ENCODE measurements around the gene TAOK3. TPM values are rescaled to one million over a fixed set of nuclear protein-coding genes. Genes with fewer than 3 reads are reported as not detected.

The TAOK3 gene
- total and polyA plus RNA-seq, 2 of the 4 experiments (the other 2 are of a cell fraction) = 26.3 to 54.5 TPM

- Histone ChIP-seq H2AFZ (replicated peaks; ENCODE audit: low read length, poor library complexity) (no peak overlapping the region), H3K23ac (ENCODE audit: low read depth, low read length) (no peak overlapping the region), H3K9ac (ENCODE audit: low read depth, low read length) (no peak overlapping the region), H3K4me3 (ENCODE audit: insufficient read depth, low read depth, low read length) (no peak overlapping the region), H3K4me1 (ENCODE audit: control insufficient read depth, insufficient read depth, low read length) (no peaks in the 10 kb centered on the region), H3K9me3 (ENCODE audit: control insufficient read depth, insufficient read depth, low read length) (no peaks in the 10 kb centered on the region), H3K27me3 (ENCODE audit: control insufficient read depth, insufficient read depth, low read length) (no peaks in the 10 kb centered on the region), H2BK120ac (ENCODE audit: low read depth, low read length) (no peak overlapping the region), H3K36me3 (ENCODE audit: control insufficient read depth, insufficient read depth, low read length) (peaks cover 40% of the 10 kb centered on the region), H2AK5ac (ENCODE audit: low read depth, low read length) (no peak overlapping the region), H4K91ac (ENCODE audit: insufficient read depth, low read depth, low read length) (no peak overlapping the region), H3K14ac (replicated peaks; ENCODE audit: low read depth, low read length) (no peak overlapping the region), H2BK5ac (ENCODE audit: low read depth, low read length, poor library complexity, severe bottlenecking) (no peak overlapping the region), H2BK20ac (ENCODE audit: low read depth, low read length) (no peak overlapping the region), H3K27ac (ENCODE audit: insufficient read depth, low read length) (no peak overlapping the region), H3K18ac (ENCODE audit: low read depth, low read length) (no peak overlapping the region), H3K79me1 (ENCODE audit: low read depth in 1 of 2, low read length in 2 of 2) (peaks cover 0 to 10% of the 10 kb centered on the region in 2 experiments; a peak in 1 of 4 replicates), H3K4me2 (ENCODE audit: low read depth, low read length) (no peak overlapping the region), H2AK9ac (replicated peaks; ENCODE audit: low read depth, low read length, poor library complexity) (no peak overlapping the region), H4K5ac (ENCODE audit: low read depth, low read length) (no peak overlapping the region), H3K56ac (ENCODE audit: extremely low read depth, insufficient read depth, low read length) (no peak overlapping the region), H2BK15ac (ENCODE audit: low read depth, low read length) (no peak overlapping the region), H4K20me1 (ENCODE audit: insufficient read depth, low read length) (no peaks in the 10 kb centered on the region), H3K9me1 (ENCODE audit: insufficient read depth, low read length) (no peaks in the 10 kb centered on the region), H4K8ac (ENCODE audit: low read depth in 2 of 2, low read length in 2 of 2) (no peak overlapping the region), H3K4ac (ENCODE audit: low read depth, low read length) (no peak overlapping the region)
- DNase-seq (no peak), ATAC-seq (ENCODE audit: low read depth) (no peak)
- ChIA-PET CTCF (interaction anchor here (0.8 to 2.2 kb wide), 3 partner anchors 11 to 202 kb away, joined by 4 to 13 read pairs (median 4); partner anchors contain the start of gene SUDS3), POLR2A (ENCODE audit: unreplicated experiment) (no interaction called here)
- dilution Hi-C loops (cut with HindIII; ENCODE audit: low sequenced_read_pairs, unreplicated experiment) (no loop called here), in situ Hi-C loops (cut with MboI; ENCODE audit: low sequenced_read_pairs) (no loop called here), intact Hi-C loops (cut with micrococcal nuclease) (no loop called here)
- no TSS peak for BruUV-seq (replicated peaks)
- TF ChIP-seq USF2 (IDR thresholded peaks at IDR 0.05; ENCODE audit: low read depth, low read length) (no peak), MAZ (IDR thresholded peaks at IDR 0.05; ENCODE audit: borderline replicate concordance, low read depth, low read length) (no peak), CEBPB (IDR thresholded peaks at IDR 0.05; ENCODE audit: low read depth, low read length) (no peak), ELK1 (IDR thresholded peaks at IDR 0.05; ENCODE audit: borderline replicate concordance, low read depth, low read length) (no peak), CHD1 (IDR thresholded peaks at IDR 0.05; ENCODE audit: low read depth, low read length) (no peak), MXI1 (IDR thresholded peaks at IDR 0.05; ENCODE audit: borderline replicate concordance, low read depth, low read length) (no peak), SMC3 (IDR thresholded peaks at IDR 0.05; ENCODE audit: low read depth, low read length) (no peak), NFE2L2 (IDR thresholded peaks at IDR 0.05; ENCODE audit: low read depth, low read length) (no peak), CTCF (conservative IDR thresholded peaks at IDR 0.05; ENCODE audit: low read depth, low read length) (no peak), MAFK (IDR thresholded peaks at IDR 0.05; ENCODE audit: low read depth, low read length) (no peak), BHLHE40 (IDR thresholded peaks at IDR 0.05; ENCODE audit: low read depth, low read length) (no peak), POLR2A (IDR thresholded peaks at IDR 0.05; ENCODE audit: low read depth, low read length) (no peak), RFX5 (IDR thresholded peaks at IDR 0.05; ENCODE audit: low read depth, low read length) (no peak), RCOR1 (IDR thresholded peaks at IDR 0.05; ENCODE audit: insufficient replicate concordance, low read length) (no peak), FOS (IDR thresholded peaks at IDR 0.05; ENCODE audit: low read depth, low read length) (no peak), RAD21 (IDR thresholded peaks at IDR 0.05; ENCODE audit: low read length) (no peak)
- WGBS, 2 experiments (ENCODE audit: extremely low coverage in 2 of 2, insufficient read length in 1 of 2) = 94% methylated on average over 3 of the region's 4 CpGs; no CpG with 5 or more reads in 1 of the 2 experiments
Observed at GRCh38 chr12:118175823-118176447, 196.8 kb downstream of the TAOK3 start.
